ENCODE results near the gene ZNF536.
"Not testable (repeated sequence)": the region's sequence is repeated elsewhere in the genome, so short reads cannot be mapped to it uniquely, and the experiment has no call there.

Gene ZNF536

GRCh38 chr19:30406220-30407067 is 34.3 kb downstream of the ZNF536 start:
- no peak overlapping the region for H3K4me3 Mint-ChIP-seq
- H3K9me3 Mint-ChIP-seq, result peaks cover 5% of the 10 kb centered on the region
- H3K36me3 Mint-ChIP-seq (ENCODE audit: insufficient read depth), result no peaks in the 10 kb centered on the region
- ATAC-seq (replicated peaks; ENCODE audit: extremely low read depth, poor library complexity, severe bottlenecking), result no peak
- H3K4me1 Mint-ChIP-seq, result no peaks in the 10 kb centered on the region
- H3K27ac Mint-ChIP-seq (ENCODE audit: low read depth), result no peak overlapping the region
- DNase-seq (ENCODE audit: low spot score in 2 of 2), result no peak
- H3K27me3 Mint-ChIP-seq, result no peaks in the 10 kb centered on the region

GRCh38 chr19:30407068-30407709 is 35.0 kb downstream of the ZNF536 start:
- peaks cover 5% of the 10 kb centered on the region for H3K9me3 Mint-ChIP-seq
- H3K4me3 Mint-ChIP-seq, result no peak overlapping the region
- H3K27ac Mint-ChIP-seq (ENCODE audit: low read depth), result no peak overlapping the region
- H3K36me3 Mint-ChIP-seq (ENCODE audit: insufficient read depth), result no peaks in the 10 kb centered on the region
- DNase-seq (ENCODE audit: low spot score in 2 of 2) (no peak), ATAC-seq (replicated peaks; ENCODE audit: extremely low read depth, poor library complexity, severe bottlenecking) (no peak)
- H3K27me3 Mint-ChIP-seq, result no peaks in the 10 kb centered on the region
- no peaks in the 10 kb centered on the region for H3K4me1 Mint-ChIP-seq

- H3K4me1 Mint-ChIP-seq, result no peaks in the 10 kb centered on the region
- H3K36me3 Mint-ChIP-seq (ENCODE audit: insufficient read depth), result no peaks in the 10 kb centered on the region
- no peaks in the 10 kb centered on the region for H3K27me3 Mint-ChIP-seq
- no peak overlapping the region for H3K4me3 Mint-ChIP-seq
- no peak overlapping the region for H3K27ac Mint-ChIP-seq (ENCODE audit: low read depth)
- no peak for ATAC-seq (replicated peaks; ENCODE audit: extremely low read depth, poor library complexity, severe bottlenecking)
- DNase-seq (ENCODE audit: low spot score in 2 of 2), result no peak
- peaks cover 5% of the 10 kb centered on the region for H3K9me3 Mint-ChIP-seq
These were observed 36.6 kb downstream of the ZNF536 start for GRCh38 chr19:30408734-30409301.

- Mint-ChIP-seq H3K4me3 (no peak overlapping the region), H3K36me3 (ENCODE audit: insufficient read depth) (no peaks in the 10 kb centered on the region), H3K4me1 (no peaks in the 10 kb centered on the region), H3K27me3 (peaks cover 20% of the 10 kb centered on the region), H3K9me3 (peaks cover 6% of the 10 kb centered on the region), H3K27ac (ENCODE audit: low read depth) (no peak overlapping the region)
- ATAC-seq (replicated peaks; ENCODE audit: extremely low read depth, poor library complexity, severe bottlenecking), result no peak
- DNase-seq (ENCODE audit: low spot score in 2 of 2), result no peak
These were observed 39.5 kb downstream of the ZNF536 start for GRCh38 chr19:30411714-30412113.

- Mint-ChIP-seq H3K36me3 (ENCODE audit: insufficient read depth) (no peaks in the 10 kb centered on the region), H3K4me3 (no peak overlapping the region), H3K9me3 (peaks cover 6% of the 10 kb centered on the region), H3K4me1 (no peaks in the 10 kb centered on the region), H3K27ac (ENCODE audit: low read depth) (no peak overlapping the region), H3K27me3 (peaks cover 36% of the 10 kb centered on the region)
- ATAC-seq (replicated peaks; ENCODE audit: extremely low read depth, poor library complexity, severe bottlenecking) (no peak), DNase-seq (ENCODE audit: low spot score in 2 of 2) (no peak)
These were observed 44.2 kb downstream of the ZNF536 start for GRCh38 chr19:30416375-30416774.

DNA sequence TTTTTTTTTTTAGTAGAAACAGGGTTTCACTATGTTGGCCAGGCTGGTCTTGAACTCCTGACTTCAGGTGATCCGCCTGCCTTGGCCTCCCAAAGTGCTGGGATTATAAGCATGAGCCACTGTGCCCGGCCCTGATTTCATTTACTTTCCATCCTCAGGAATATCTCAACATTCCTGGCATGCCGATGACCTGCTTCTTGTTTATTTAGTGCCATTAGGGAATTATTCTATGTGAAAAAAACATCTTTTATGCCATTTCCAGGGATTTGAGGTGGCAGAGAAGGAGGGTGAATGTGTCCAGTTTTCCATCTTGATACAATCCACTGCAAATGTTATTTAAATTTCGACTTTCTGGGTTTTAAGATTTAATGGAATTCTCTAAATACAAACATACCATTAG is 45.0 kb downstream of the ZNF536 start:
- H3K4me3 Mint-ChIP-seq; H3K4me1 Mint-ChIP-seq; H3K36me3 Mint-ChIP-seq (ENCODE audit: insufficient read depth); H3K9me3 Mint-ChIP-seq; ATAC-seq (replicated peaks; ENCODE audit: extremely low read depth, poor library complexity, severe bottlenecking); H3K27ac Mint-ChIP-seq (ENCODE audit: low read depth); DNase-seq (ENCODE audit: low spot score in 2 of 2): not testable (repeated sequence)
- H3K27me3 Mint-ChIP-seq, result peaks cover 36% of the 10 kb centered on the region

GRCh38 chr19:30419568-30420180 is 47.5 kb downstream of the ZNF536 start:
- H3K27ac Mint-ChIP-seq (ENCODE audit: low read depth), result no peak overlapping the region
- H3K36me3 Mint-ChIP-seq (ENCODE audit: insufficient read depth), result no peaks in the 10 kb centered on the region
- ATAC-seq (replicated peaks; ENCODE audit: extremely low read depth, poor library complexity, severe bottlenecking), result no peak
- H3K4me3 Mint-ChIP-seq, result no peak overlapping the region
- no peak for DNase-seq (ENCODE audit: low spot score in 2 of 2)
- peaks cover 6% of the 10 kb centered on the region for H3K9me3 Mint-ChIP-seq
- H3K27me3 Mint-ChIP-seq, result peaks cover 36% of the 10 kb centered on the region
- H3K4me1 Mint-ChIP-seq, result no peaks in the 10 kb centered on the region

GRCh38 chr19:30420316-30420715 is 48.1 kb downstream of the ZNF536 start:
- no peak overlapping the region for H3K4me3 Mint-ChIP-seq
- no peak overlapping the region for H3K27ac Mint-ChIP-seq (ENCODE audit: low read depth)
- no peak for ATAC-seq (replicated peaks; ENCODE audit: extremely low read depth, poor library complexity, severe bottlenecking)
- no peaks in the 10 kb centered on the region for H3K36me3 Mint-ChIP-seq (ENCODE audit: insufficient read depth)
- DNase-seq (ENCODE audit: low spot score in 2 of 2), result no peak
- H3K9me3 Mint-ChIP-seq, result peaks cover 2% of the 10 kb centered on the region
- no peaks in the 10 kb centered on the region for H3K4me1 Mint-ChIP-seq
- H3K27me3 Mint-ChIP-seq, result peaks cover 30% of the 10 kb centered on the region

DNA sequence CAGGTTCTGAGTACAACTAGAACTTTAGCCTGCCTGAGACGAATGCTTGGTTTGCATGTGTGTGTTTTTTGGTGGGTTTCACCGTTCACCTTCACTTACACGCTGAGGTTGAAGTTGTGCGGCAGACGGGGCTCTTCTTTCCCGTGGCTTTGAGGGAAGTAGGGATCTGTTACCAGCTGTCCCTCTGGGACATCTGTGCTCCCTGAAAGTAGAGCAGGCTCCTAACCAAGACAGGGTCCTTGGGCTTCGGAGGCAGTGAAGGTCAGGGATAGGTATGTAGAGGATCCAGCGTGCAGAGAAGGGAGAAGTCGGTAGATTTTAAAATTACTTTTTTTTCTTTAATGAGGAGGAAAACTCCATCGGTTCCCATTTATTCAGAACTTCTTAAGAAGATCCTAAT is 48.7 kb downstream of the ZNF536 start:
- no peaks in the 10 kb centered on the region for H3K9me3 Mint-ChIP-seq
- H3K4me1 Mint-ChIP-seq, result no peaks in the 10 kb centered on the region
- H3K36me3 Mint-ChIP-seq (ENCODE audit: insufficient read depth), result no peaks in the 10 kb centered on the region
- DNase-seq (ENCODE audit: low spot score in 2 of 2), result no peak
- H3K27ac Mint-ChIP-seq (ENCODE audit: low read depth), result no peak overlapping the region
- no peak for ATAC-seq (replicated peaks; ENCODE audit: extremely low read depth, poor library complexity, severe bottlenecking)
- H3K27me3 Mint-ChIP-seq, result peaks cover 25% of the 10 kb centered on the region
- H3K4me3 Mint-ChIP-seq, result no peak overlapping the region

GRCh38 chr19:30421571-30421970 is 49.4 kb downstream of the ZNF536 start:
- no peak overlapping the region for H3K27ac Mint-ChIP-seq (ENCODE audit: low read depth)
- ATAC-seq (replicated peaks; ENCODE audit: extremely low read depth, poor library complexity, severe bottlenecking), result no peak
- no peaks in the 10 kb centered on the region for H3K4me1 Mint-ChIP-seq
- H3K36me3 Mint-ChIP-seq (ENCODE audit: insufficient read depth), result no peaks in the 10 kb centered on the region
- H3K4me3 Mint-ChIP-seq, result no peak overlapping the region
- no peaks in the 10 kb centered on the region for H3K9me3 Mint-ChIP-seq
- no peak for DNase-seq (ENCODE audit: low spot score in 2 of 2)
- peaks cover 18% of the 10 kb centered on the region for H3K27me3 Mint-ChIP-seq

- no peaks in the 10 kb centered on the region for H3K4me1 Mint-ChIP-seq
- DNase-seq (ENCODE audit: low spot score in 2 of 2) (no peak), ATAC-seq (replicated peaks; ENCODE audit: extremely low read depth, poor library complexity, severe bottlenecking) (no peak)
- no peak overlapping the region for H3K27ac Mint-ChIP-seq (ENCODE audit: low read depth)
- no peaks in the 10 kb centered on the region for H3K9me3 Mint-ChIP-seq
- H3K36me3 Mint-ChIP-seq (ENCODE audit: insufficient read depth), result no peaks in the 10 kb centered on the region
- no peak overlapping the region for H3K4me3 Mint-ChIP-seq
- peaks cover 10% of the 10 kb centered on the region for H3K27me3 Mint-ChIP-seq
These were observed 51.3 kb downstream of the ZNF536 start for GRCh38 chr19:30423481-30423880.

- Mint-ChIP-seq H3K36me3 (ENCODE audit: insufficient read depth) (no peaks in the 10 kb centered on the region), H3K9me3 (peaks cover 5% of the 10 kb centered on the region), H3K27me3 (no peaks in the 10 kb centered on the region), H3K4me3 (no peak overlapping the region), H3K27ac (ENCODE audit: low read depth) (no peak overlapping the region), H3K4me1 (no peaks in the 10 kb centered on the region)
- DNase-seq (ENCODE audit: low spot score in 2 of 2) (no peak), ATAC-seq (replicated peaks; ENCODE audit: extremely low read depth, poor library complexity, severe bottlenecking) (no peak)
These were observed 54.0 kb downstream of the ZNF536 start for GRCh38 chr19:30425885-30426838.
